SU-DHL-6 (cell line): ENCODE data around the gene SYNJ2BP.

Experiments
- H2AFZ ChIP-seq: fragments of 200-600 bp; sonication (generic); 2 replicates; pipeline ENCODE4 v1.6.1; 2014; ENCODE audit warnings: low read depth, mild to moderate bottlenecking, moderate library complexity, mixed read lengths, antibody characterized with exemption, low read length; ENCODE audit not compliant: severe bottlenecking
- H3F3A ChIP-seq: fragments of 200-600 bp; shearing (Covaris generic); 2 replicates; pipeline ENCODE4 v1.6.0; 2016; ENCODE audit warnings: antibody characterized with exemption, mild to moderate bottlenecking; ENCODE audit not compliant: insufficient read depth
- H3K27ac ChIP-seq: fragments of 200-600 bp; sonication (generic); 2 replicates; pipeline ENCODE4 v1.5.1; 2016; ENCODE audit warnings: low read depth, mild to moderate bottlenecking, low read length, moderate library complexity, mixed read lengths
- H3K27me3 ChIP-seq: fragments of 200-600 bp; sonication (generic), shearing (Covaris generic); 2 replicates; pipeline ENCODE4 v1.6.0; 2014; ENCODE audit warnings: mild to moderate bottlenecking, low read length
- H3K36me3 ChIP-seq: fragments of 200-600 bp; sonication (generic); 2 replicates; pipeline ENCODE4 v1.6.1; 2014; ENCODE audit warnings: mild to moderate bottlenecking, low read length, mixed read lengths
- H3K4me2 ChIP-seq: fragments of 300-600, 200-600 bp; shearing (Covaris generic), sonication (generic); 2 replicates; pipeline ENCODE4 v1.6.0; 2014; ENCODE audit warnings: low read length, low read depth, mild to moderate bottlenecking; ENCODE audit not compliant: poor library complexity, severe bottlenecking
- H3K4me3 ChIP-seq: fragments of 200-600 bp; sonication (generic); 2 replicates; pipeline ENCODE4 v1.5.1; 2014; ENCODE audit warnings: antibody characterized with exemption, low read length, mild to moderate bottlenecking, mixed read lengths; ENCODE audit not compliant: insufficient read depth, poor library complexity, severe bottlenecking
- H3K79me2 ChIP-seq: fragments of 200-600 bp; sonication (generic); 2 replicates; pipeline ENCODE4 v1.6.1; 2014; ENCODE audit warnings: mild to moderate bottlenecking, low read length, moderate library complexity; ENCODE audit not compliant: insufficient read depth
- H3K9ac ChIP-seq: fragments of 200-600 bp; sonication (generic); 2 replicates; pipeline ENCODE4 v1.7.0; 2014; ENCODE audit warnings: mild to moderate bottlenecking, low read length
- H3K9me2 ChIP-seq: fragments of 200-600 bp; sonication (generic); replicated peaks from 2 replicates; pipeline ENCODE4 v1.6.1; 2014; ENCODE audit warnings: low read length; ENCODE audit not compliant: insufficient read depth
- H3K9me3 ChIP-seq: fragments of 200-600 bp; sonication (generic); 2 replicates; pipeline ENCODE4 v1.6.1; 2014; ENCODE audit warnings: low read length, mixed read lengths; ENCODE audit not compliant: insufficient read depth
- H4K20me1 ChIP-seq: fragments of 200-600 bp; sonication (generic); 2 replicates; pipeline ENCODE4 v1.6.1; 2014; ENCODE audit warnings: low read depth, mild to moderate bottlenecking, antibody characterized with exemption, low read length, moderate library complexity, mixed read lengths
- CTCF ChIP-seq: fragments of 200-600 bp; sonication (generic); IDR thresholded peaks from one replicate; pipeline ENCODE4 v1.5.1; 2017; ENCODE audit warnings: antibody characterized with exemption, mild to moderate bottlenecking, low read length, moderate library complexity; ENCODE audit not compliant: insufficient read depth, poor library complexity, severe bottlenecking
- EZH2phosphoT487 ChIP-seq: fragments of 200-600 bp; sonication (generic), shearing (Covaris generic); conservative IDR thresholded peaks from 2 replicates; pipeline ENCODE4 v1.6.1; 2018; ENCODE audit warnings: mild to moderate bottlenecking, antibody characterized with exemption, low read length, moderate library complexity, mixed read lengths

The SYNJ2BP gene

GRCh38 chr14:70391493-70392391, 25.1 kb downstream of the SYNJ2BP start:
- no peaks in the 10 kb centered on the region for H3K27me3 ChIP-seq
- no peaks in the 10 kb centered on the region for H3K36me3 ChIP-seq
- no peak overlapping the region for H3K9ac ChIP-seq
- no peak for TF ChIP-seq EZH2phosphoT487
- TF ChIP-seq CTCF, result no peak
- no peaks in the 10 kb centered on the region for H3K79me2 ChIP-seq
- H3K9me3 ChIP-seq, result no peaks in the 10 kb centered on the region
- H3K9me2 ChIP-seq, result no peaks in the 10 kb centered on the region
- no peaks in the 10 kb centered on the region for H4K20me1 ChIP-seq
- no peak overlapping the region for H3K4me2 ChIP-seq
- no peak overlapping the region for H3K4me3 ChIP-seq
- no peak overlapping the region for H2AFZ ChIP-seq
- H3F3A ChIP-seq, result no peaks in the 10 kb centered on the region
- no peak overlapping the region for H3K27ac ChIP-seq

- H3K27me3 ChIP-seq, result no peaks in the 10 kb centered on the region
- no peaks in the 10 kb centered on the region for H3K9me3 ChIP-seq
- no peak overlapping the region for H3K4me2 ChIP-seq
- H3K36me3 ChIP-seq, result no peaks in the 10 kb centered on the region
- no peak for TF ChIP-seq CTCF
- TF ChIP-seq EZH2phosphoT487, result no peak
- no peaks in the 10 kb centered on the region for H3K9me2 ChIP-seq
- H3K79me2 ChIP-seq, result no peaks in the 10 kb centered on the region
- no peak overlapping the region for H2AFZ ChIP-seq
- H3K4me3 ChIP-seq, result no peak overlapping the region
- H3K27ac ChIP-seq, result no peak overlapping the region
- H3K9ac ChIP-seq, result no peak overlapping the region
- H3F3A ChIP-seq, result no peaks in the 10 kb centered on the region
- H4K20me1 ChIP-seq, result no peaks in the 10 kb centered on the region
Measured at GRCh38 chr14:70382536-70382935, 34.4 kb downstream of the SYNJ2BP start.

GRCh38 chr14:70380824-70381223, 36.1 kb downstream of the SYNJ2BP start:
- H3K9ac ChIP-seq, result no peak overlapping the region
- H3K27me3 ChIP-seq, result no peaks in the 10 kb centered on the region
- no peaks in the 10 kb centered on the region for H3K79me2 ChIP-seq
- TF ChIP-seq EZH2phosphoT487 (no peak), CTCF (no peak)
- no peak overlapping the region for H3K4me2 ChIP-seq
- no peaks in the 10 kb centered on the region for H3K9me3 ChIP-seq
- H3K36me3 ChIP-seq, result no peaks in the 10 kb centered on the region
- H3K4me3 ChIP-seq, result no peak overlapping the region
- no peaks in the 10 kb centered on the region for H3F3A ChIP-seq
- H2AFZ ChIP-seq, result no peak overlapping the region
- H4K20me1 ChIP-seq, result no peaks in the 10 kb centered on the region
- H3K27ac ChIP-seq, result no peak overlapping the region
- H3K9me2 ChIP-seq, result no peaks in the 10 kb centered on the region
